Endothelial cell of umbilical vein (primary cell): ENCODE data around the gene AHCY. TPM values are rescaled to one million over a fixed set of nuclear protein-coding genes. Genes with fewer than 3 reads are reported as not detected.

Experiments used
- BruUV-seq: library from RNA; stranded (reverse); fragments of 400-500 nt; replicated peaks from 2 replicates; lab custom pipeline; 2021; lab: Mats Ljungman, UMichigan
- CTCF ChIA-PET: fragments of 300-600, 350-600 bp; sonication (Branson Sonifier 250); formaldehyde crosslinking; loops from one replicate; lab custom pipeline; 2021; ENCODE audit warnings: antibody characterized with exemption, inconsistent platforms; lab: Charles Lee
- POLR2A ChIA-PET: fragments of 300-600, 350-600 bp; sonication (Branson Sonifier 250); formaldehyde crosslinking; loops from one replicate; lab custom pipeline; 2021; ENCODE audit warnings: antibody characterized with exemption, inconsistent platforms; lab: Charles Lee
- DNase-seq: peaks from one replicate; pipeline ENCODE4 v3.0.0-alpha.2; 2011; ENCODE audit warnings: low read depth, low spot score
- FAIRE-seq: peaks from 2 replicates; lab custom pipeline; 2011; peaks lifted over from hg19 to GRCh38; lab: Jason Lieb, UNC
- H2AFZ ChIP-seq: 2 replicates; pipeline ENCODE4 v1.6.0; 2012; ENCODE audit warnings: low read depth, low read length, control low read depth, inconsistent platforms
- H3K27ac ChIP-seq: 2 replicates; pipeline ENCODE4 v1.5.1; 2011; ENCODE audit warnings: low read depth, mild to moderate bottlenecking, control low read depth, low read length, moderate library complexity; ENCODE audit not compliant: insufficient read depth
- H3K27me3 ChIP-seq, 2 experiments: 2 replicates each; pipeline versions ENCODE4 v1.6.0 to v1.6.1; 2011; ENCODE audit warnings: low read length in 2 of 2, mixed read lengths in 1 of 2; ENCODE audit not compliant: control insufficient read depth in 2 of 2, insufficient read depth in 2 of 2
- H3K36me3 ChIP-seq, 2 experiments: 2 replicates in 1 of 2; 3 replicates in 1 of 2; pipeline ENCODE4 v1.5.1; 2011; ENCODE audit warnings: low read length in 2 of 2, mild to moderate bottlenecking in 1 of 2, moderate library complexity in 1 of 2; ENCODE audit not compliant: control insufficient read depth in 2 of 2, insufficient read depth in 2 of 2; ENCODE audit errors: extremely low read depth in 1 of 2
- H3K4me1 ChIP-seq: 3 replicates; pipeline ENCODE4 v1.5.1; 2011; ENCODE audit warnings: mild to moderate bottlenecking, low read length; ENCODE audit not compliant: control insufficient read depth, insufficient read depth; ENCODE audit errors: extremely low read depth
- H3K4me2 ChIP-seq: 2 replicates; pipeline ENCODE4 v1.6.1; 2011; ENCODE audit warnings: low read length, control low read depth, mixed read lengths; ENCODE audit not compliant: insufficient read depth
- H3K4me3 ChIP-seq, 3 experiments: fragments of 200-600 bp in 1 of 3; sonication (generic), shearing (Covaris generic) in 1 of 3; replicated peaks in 1 of 3; 2 replicates each; pipeline ENCODE4 v1.5.1; 2011 to 2016; ENCODE audit warnings: control low read depth in 3 of 3, low read length in 3 of 3, mild to moderate bottlenecking in 2 of 3, inconsistent platforms in 1 of 3, low read depth in 1 of 3, moderate library complexity in 1 of 3; ENCODE audit not compliant: insufficient read depth in 1 of 3
- H3K79me2 ChIP-seq: 2 replicates; pipeline ENCODE4 v1.6.0; 2012; ENCODE audit warnings: low read length, inconsistent platforms; ENCODE audit not compliant: control insufficient read depth, insufficient read depth
- H3K9ac ChIP-seq: replicated peaks from 2 replicates; pipeline ENCODE3; 2011; ENCODE audit warnings: low read length, control low read depth; ENCODE audit not compliant: insufficient read depth; ENCODE audit errors: extremely low read depth
- H3K9me1 ChIP-seq: replicated peaks from 3 replicates; pipeline ENCODE4 v1.6.0; 2011; ENCODE audit warnings: mild to moderate bottlenecking, low read length; ENCODE audit not compliant: control insufficient read depth, insufficient read depth; ENCODE audit errors: extremely low read depth
- H3K9me3 ChIP-seq: replicated peaks from 2 replicates; pipeline ENCODE4 v1.5.1; 2012; ENCODE audit warnings: low read length, inconsistent platforms; ENCODE audit not compliant: control insufficient read depth, insufficient read depth
- H4K20me1 ChIP-seq: replicated peaks from 2 replicates; pipeline ENCODE3; 2011; ENCODE audit warnings: mild to moderate bottlenecking, low read length; ENCODE audit not compliant: control insufficient read depth, insufficient read depth; ENCODE audit errors: extremely low read depth
- CTCF ChIP-seq, 2 donors: IDR thresholded peaks; 1 replicate in 1 of 2; 2 replicates in 1 of 2; pipeline ENCODE4 v1.5.1; 2011; ENCODE audit warnings: low read length in 2 of 2, mild to moderate bottlenecking in 2 of 2, moderate library complexity in 2 of 2, control low read depth in 1 of 2, inconsistent platforms in 1 of 2, low read depth in 1 of 2; ENCODE audit not compliant: insufficient read depth in 1 of 2; ENCODE audit errors: extremely low read depth in 1 of 2
- EZH2 ChIP-seq: IDR thresholded peaks from 2 replicates; pipeline ENCODE4 v1.6.1; 2012; ENCODE audit warnings: borderline replicate concordance, low read depth, mild to moderate bottlenecking, moderate library complexity, low read length, inconsistent platforms; ENCODE audit not compliant: severe bottlenecking
- FOS ChIP-seq: IDR thresholded peaks from 2 replicates; pipeline ENCODE4 v1.6.1; 2011; ENCODE audit warnings: mild to moderate bottlenecking, low read length, moderate library complexity, borderline replicate concordance; ENCODE audit not compliant: insufficient read depth
- GATA2 ChIP-seq: IDR thresholded peaks from 2 replicates; pipeline ENCODE4 v1.7.0; 2011; ENCODE audit warnings: low read depth, mild to moderate bottlenecking, moderate library complexity, mixed read lengths, low read length; ENCODE audit not compliant: insufficient read length, insufficient read depth
- JUN ChIP-seq: IDR thresholded peaks from 2 replicates; pipeline ENCODE4 v1.6.1; 2011; ENCODE audit warnings: borderline replicate concordance, low read depth; ENCODE audit not compliant: insufficient read length, insufficient read depth
- MYC ChIP-seq: IDR thresholded peaks from one replicate; pipeline ENCODE4 v1.6.1; 2011; ENCODE audit warnings: mild to moderate bottlenecking, low read depth, low read length
- POLR2A ChIP-seq: IDR thresholded peaks from 2 replicates; pipeline ENCODE4 v1.6.1; 2012; ENCODE audit warnings: low read depth, mild to moderate bottlenecking, control low read depth, low read length
- POLR2AphosphoS5 ChIP-seq: IDR thresholded peaks from 2 replicates; pipeline ENCODE4 v1.6.1; 2012; ENCODE audit warnings: low read depth, mild to moderate bottlenecking, control low read depth, low read length, moderate library complexity; ENCODE audit not compliant: insufficient read depth
- dilution Hi-C: fragments of 300-500 bp; cut with MboI; formaldehyde crosslinking; loops from one replicate; pipeline ENCODE4 v1.15.0; 2019; ENCODE audit warnings: low sequenced_read_pairs; ENCODE audit not compliant: extremely low pct_ligation_motif_present
- intact Hi-C: fragments of 100-400 bp; cut with micrococcal nuclease; formaldehyde crosslinking; loops from one replicate; pipeline ENCODE4 v1.10.0; 2022
- polyA plus RNA-seq, 4 experiments: library from polyadenylated mRNA; depleted of rRNA in 3 of 4; stranded (reverse) in 3 of 4; unstranded in 1 of 4; fragments of >200 nt; gene quantifications; 2 replicates each; pipeline versions ENCODE4 v1.2.1 to v1.2.3, GENCODE V29; 2011 to 2012; ENCODE audit warnings: missing spikeins in 1 of 4
- total RNA-seq: library from RNA; stranded (reverse); gene quantifications from 2 replicates; pipeline ENCODE4 v1.2.3, GENCODE V29; 2021
- TF ChIP-seq, protein P1 (sequence below): IDR thresholded peaks from 2 replicates; pipeline ENCODE4 v1.6.1; 2011; ENCODE audit not compliant: insufficient read depth, insufficient read length

Gene AHCY
- total and polyA plus RNA-seq, 2 donors (not counting 3 experiments of a cell fraction or from before 2014, with no cell fraction given): 94.7 to 168 TPM

DNA sequence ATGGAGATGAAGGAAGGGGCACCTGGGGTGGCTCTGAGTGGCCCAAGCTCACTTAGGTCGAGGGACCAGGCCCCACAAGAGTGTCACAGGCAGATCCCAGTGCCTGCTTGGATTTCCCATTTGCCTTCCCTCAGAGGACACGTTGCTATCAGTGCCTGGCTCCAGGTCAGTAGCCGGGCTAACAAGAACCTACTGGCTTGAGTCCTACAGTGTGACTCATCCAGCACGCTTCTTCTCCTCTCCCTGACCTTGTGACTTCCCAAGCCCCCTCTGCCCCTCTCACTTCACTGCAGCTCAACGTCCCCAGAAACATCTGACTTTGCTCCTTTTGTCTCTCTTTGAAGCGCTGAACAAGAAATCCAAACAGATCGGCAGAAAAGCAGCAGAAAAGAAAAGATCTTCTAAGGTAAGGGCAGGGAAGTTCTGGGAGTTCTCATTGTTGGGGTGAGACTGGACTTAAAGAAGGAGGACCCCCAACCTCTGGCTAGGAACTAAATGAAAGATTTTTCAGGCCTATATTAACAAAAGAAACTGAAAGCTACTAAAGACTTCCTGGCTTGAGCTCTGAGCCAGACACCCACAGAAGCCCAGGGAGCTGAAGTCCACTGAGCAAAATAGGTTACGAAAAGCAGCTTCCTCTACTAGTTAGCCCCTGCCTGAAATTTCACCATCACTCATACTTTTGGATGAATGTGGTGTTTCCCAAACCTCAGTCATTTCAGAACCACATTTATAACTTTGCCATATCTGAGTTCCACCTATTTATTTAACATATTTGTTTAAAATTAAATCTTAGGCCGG is 40.5 kb downstream of the AHCY start:
- H3K9me3 ChIP-seq: no peaks in the 10 kb centered on the region
- intact Hi-C loops (no loop called here), dilution Hi-C loops (no loop called here)
- no peaks in the 10 kb centered on the region for H4K20me1 ChIP-seq
- no peak for FAIRE-seq
- H3K27ac ChIP-seq: no peak overlapping the region
- BruUV-seq: no TSS peak
- H2AFZ ChIP-seq: no peak overlapping the region
- no peaks in the 10 kb centered on the region for H3K27me3 ChIP-seq
- H3K4me3 ChIP-seq: no peak overlapping the region
- H3K9ac ChIP-seq: no peak overlapping the region
- no peaks in the 10 kb centered on the region for H3K4me1 ChIP-seq
- no peak for DNase-seq
- no peak overlapping the region for H3K4me2 ChIP-seq
- no peaks in the 10 kb centered on the region for H3K36me3 ChIP-seq
- H3K79me2 ChIP-seq: no peaks in the 10 kb centered on the region
- TF ChIP-seq MYC (no peak), POLR2A (no peak), CTCF (IDR thresholded peaks at IDR 0.05; ENCODE audit: extremely low read depth in 1 of 2, insufficient read depth in 1 of 2, low read depth in 1 of 2, low read length in 2 of 2) (no peak), JUN (no peak), FOS (no peak), EZH2 (no peak), GATA2 (no peak), POLR2AphosphoS5 (no peak)
- TF ChIP-seq, protein P1, sequence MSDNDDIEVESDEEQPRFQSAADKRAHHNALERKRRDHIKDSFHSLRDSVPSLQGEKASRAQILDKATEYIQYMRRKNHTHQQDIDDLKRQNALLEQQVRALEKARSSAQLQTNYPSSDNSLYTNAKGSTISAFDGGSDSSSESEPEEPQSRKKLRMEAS: no peak
- no peaks in the 10 kb centered on the region for H3K9me1 ChIP-seq
- POLR2A ChIA-PET: no interaction called here
- CTCF ChIA-PET: interaction anchor here (0.9 to 1.8 kb wide), 3 partner anchors 9 to 72 kb away, joined by 3 to 6 read pairs (median 3); no protein-coding TSS in a partner anchor
